ENCODE measurements around the gene WDR48. TPM values are rescaled to one million over a fixed set of nuclear protein-coding genes. Genes with fewer than 3 reads are reported as not detected.

The WDR48 gene
- total RNA-seq, 2 donors from 2014 or later: 57.5 to 60.4 TPM

GRCh38 chr3:39127908-39128304 lies 76.1 kb downstream of the WDR48 start:
- 79 to 89% methylated on average over 1 of the region's 1 CpG for WGBS, 2 experiments (ENCODE audit: insufficient coverage in 1 of 2, insufficient read length in 1 of 2)
- Mint-ChIP-seq H3K36me3 (ENCODE audit: low read depth) (no peaks in the 10 kb centered on the region), H3K4me1 (peaks cover 9% of the 10 kb centered on the region), H3K9me3 (no peaks in the 10 kb centered on the region), H3K27ac (no peak overlapping the region), H3K27me3 (ENCODE audit: insufficient read depth) (no peaks in the 10 kb centered on the region), H3K4me3 (no peak overlapping the region)
- H3K9ac ChIP-seq (ENCODE audit: extremely low read depth, low read length, poor library complexity, severe bottlenecking): no peak overlapping the region
- DNase-seq: no peak
- no peaks in the 10 kb centered on the region for H3K9me3 ChIP-seq (ENCODE audit: control insufficient read depth, low read length)
- TF ChIP-seq CTCF (conservative IDR thresholded peaks at IDR 0.05): no peak
- H3K27me3 ChIP-seq (ENCODE audit: control insufficient read depth, insufficient read depth, low read length, poor library complexity, severe bottlenecking): no peaks in the 10 kb centered on the region
- H3K27ac ChIP-seq (ENCODE audit: low read depth, low read length): no peak overlapping the region
- no peaks in the 10 kb centered on the region for H3K4me1 ChIP-seq (ENCODE audit: control insufficient read depth, insufficient read depth, low read length)
- no peaks in the 10 kb centered on the region for H3K36me3 ChIP-seq (ENCODE audit: control insufficient read depth, insufficient read depth, low read length)
- no peak overlapping the region for H3K4me3 ChIP-seq (ENCODE audit: low read length)

GRCh38 chr3:39128951-39129350 lies 77.1 kb downstream of the WDR48 start:
- Histone ChIP-seq H3K27me3 (ENCODE audit: control insufficient read depth, insufficient read depth, low read length, poor library complexity, severe bottlenecking) (no peaks in the 10 kb centered on the region), H3K4me3 (ENCODE audit: low read length) (no peak overlapping the region), H3K9me3 (ENCODE audit: control insufficient read depth, low read length) (no peaks in the 10 kb centered on the region), H3K4me1 (ENCODE audit: control insufficient read depth, insufficient read depth, low read length) (no peaks in the 10 kb centered on the region), H3K27ac (ENCODE audit: low read depth, low read length) (no peak overlapping the region), H3K9ac (ENCODE audit: extremely low read depth, low read length, poor library complexity, severe bottlenecking) (no peak overlapping the region), H3K36me3 (ENCODE audit: control insufficient read depth, insufficient read depth, low read length) (no peaks in the 10 kb centered on the region)
- TF ChIP-seq CTCF (conservative IDR thresholded peaks at IDR 0.05): no peak
- 94 to 100% methylated on average over 6 to 7 of the region's 7 CpGs for WGBS, 2 experiments (ENCODE audit: insufficient coverage in 1 of 2, insufficient read length in 1 of 2)
- no peaks in the 10 kb centered on the region for H3K9me3 Mint-ChIP-seq
- H3K27me3 Mint-ChIP-seq (ENCODE audit: insufficient read depth): no peaks in the 10 kb centered on the region
- H3K27ac Mint-ChIP-seq: no peak overlapping the region
- peaks cover 9% of the 10 kb centered on the region for H3K4me1 Mint-ChIP-seq
- no peak for DNase-seq
- H3K36me3 Mint-ChIP-seq (ENCODE audit: low read depth): no peaks in the 10 kb centered on the region
- no peak overlapping the region for H3K4me3 Mint-ChIP-seq

GRCh38 chr3:39130026-39130425 lies 78.2 kb downstream of the WDR48 start:
- no peaks in the 10 kb centered on the region for H3K9me3 ChIP-seq (ENCODE audit: control insufficient read depth, low read length)
- no peaks in the 10 kb centered on the region for H3K27me3 Mint-ChIP-seq (ENCODE audit: insufficient read depth)
- H3K27ac ChIP-seq (ENCODE audit: low read depth, low read length): no peak overlapping the region
- no peaks in the 10 kb centered on the region for H3K9me3 Mint-ChIP-seq
- WGBS, 2 experiments (ENCODE audit: insufficient coverage in 1 of 2, insufficient read length in 1 of 2): 91% methylated on average over 6 of the region's 6 CpGs; no CpG with 5 or more reads in 1 of the 2 experiments
- no peak for DNase-seq
- H3K9ac ChIP-seq (ENCODE audit: extremely low read depth, low read length, poor library complexity, severe bottlenecking): no peak overlapping the region
- no peak overlapping the region for H3K27ac Mint-ChIP-seq
- no peak overlapping the region for H3K4me3 ChIP-seq (ENCODE audit: low read length)
- H3K36me3 Mint-ChIP-seq (ENCODE audit: low read depth): no peaks in the 10 kb centered on the region
- peaks cover 9% of the 10 kb centered on the region for H3K4me1 Mint-ChIP-seq
- TF ChIP-seq CTCF (conservative IDR thresholded peaks at IDR 0.05): no peak
- no peaks in the 10 kb centered on the region for H3K27me3 ChIP-seq (ENCODE audit: control insufficient read depth, insufficient read depth, low read length, poor library complexity, severe bottlenecking)
- no peaks in the 10 kb centered on the region for H3K36me3 ChIP-seq (ENCODE audit: control insufficient read depth, insufficient read depth, low read length)
- no peak overlapping the region for H3K4me3 Mint-ChIP-seq
- no peaks in the 10 kb centered on the region for H3K4me1 ChIP-seq (ENCODE audit: control insufficient read depth, insufficient read depth, low read length)
